Transverse colon (tissue), 4 donors: ENCODE data around the gene PIK3CB. TPM values are rescaled to one million over a fixed set of nuclear protein-coding genes. Genes with fewer than 3 reads are reported as not detected.
A peak's percentile ranks its signal among the peaks of the same experiment; 100 is the strongest.

Experiments
- DNase-seq: peaks from one replicate; pipeline ENCODE4 v3.0.0-alpha.2; 2019
- H3K27ac ChIP-seq, 4 donors: fragments of 200-600 bp; sonication (generic); 2 replicates each; pipeline ENCODE4 v1.5.1; 2016 to 2018; ENCODE audit warnings: inconsistent platforms in 4 of 4
- H3K27me3 ChIP-seq: fragments of 200-600 bp; sonication (generic); 2 replicates; pipeline ENCODE4 v1.5.1; 2017; ENCODE audit warnings: inconsistent platforms
- H3K36me3 ChIP-seq, 4 donors: fragments of 200-600 bp; sonication (generic); 2 replicates each; pipeline ENCODE4 v1.5.1; 2017 to 2019; ENCODE audit warnings: inconsistent platforms in 4 of 4
- H3K4me1 ChIP-seq, 4 donors: fragments of 200-600 bp; sonication (generic); 2 replicates each; pipeline ENCODE4 v1.5.1; 2017 to 2020; ENCODE audit warnings: inconsistent platforms in 4 of 4
- H3K4me3 ChIP-seq, 4 donors: fragments of 200-600 bp; sonication (generic); 1 replicate in 1 of 4; 2 replicates in 3 of 4; pipeline versions ENCODE4 v1.5.1 to v1.6.1; 2017 to 2019; ENCODE audit warnings: inconsistent platforms in 4 of 4
- H3K9me3 ChIP-seq, 2 donors: fragments of 200-600 bp; sonication (generic); 2 replicates each; pipeline ENCODE4 v1.5.1; 2017 to 2019; ENCODE audit warnings: inconsistent platforms in 2 of 2
- CTCF ChIP-seq, 5 experiments: fragments of 200-600 bp in 3 of 5; fragments of 450-650 bp in 2 of 5; sonication (generic) in 3 of 5; IDR thresholded peaks; 1 replicate in 2 of 5; 2 replicates in 3 of 5; pipeline ENCODE4 v1.5.1; 2016 to 2017; ENCODE audit warnings: antibody characterized with exemption in 5 of 5, inconsistent platforms in 3 of 5, mild to moderate bottlenecking in 2 of 5, moderate library complexity in 1 of 5
- EP300 ChIP-seq: sonication (generic); formaldehyde crosslinking; IDR thresholded peaks from one replicate; pipeline ENCODE4 v1.6.1; 2017; ENCODE audit warnings: antibody characterized with exemption, low read depth
- POLR2A ChIP-seq: fragments of 450-650 bp; IDR thresholded peaks from one replicate; pipeline ENCODE4 v1.6.1; 2016; ENCODE audit warnings: antibody characterized with exemption, mild to moderate bottlenecking, moderate library complexity
- POLR2AphosphoS5 ChIP-seq, 3 donors: sonication (generic); formaldehyde crosslinking; IDR thresholded peaks; one replicate each; pipeline ENCODE4 v1.6.1; 2016; ENCODE audit warnings: antibody characterized with exemption in 3 of 3
- WGBS, 2 donors: methylation state at CpG; one replicate each; pipeline ENCODE4 v1.1.5; 2018; ENCODE audit warnings: low coverage in 1 of 2; 5-methylcytosine and 5-hydroxymethylcytosine counted together
- in situ Hi-C, 4 donors: fragments of 200-750 bp; cut with MboI; loops; one replicate each; pipeline versions ENCODE4 v1.15.0 to v1.15.1; 2017; ENCODE audit warnings: low sequenced_read_pairs in 3 of 4, low pct_ligation_motif_present in 1 of 4, low pct_unique_long_range_greater_than_20kb in 1 of 4
- intact Hi-C: fragments of 100-400 bp; cut with DNase I; formaldehyde crosslinking; loops from one replicate; pipeline ENCODE4 v1.15.1; 2023; ENCODE audit warnings: low total_unique reads
- total RNA-seq, 4 donors: library from RNA; depleted of rRNA; stranded (reverse); fragments of >200 nt; gene quantifications; one replicate each; pipeline ENCODE4 v1.1.0, GENCODE V29; 2016

Gene PIK3CB
- total RNA-seq, 4 donors from 2014 or later = 52.4 to 98.4 (median 76.0) TPM

- no peak for DNase-seq
- no peaks in the 10 kb centered on the region for H3K27me3 ChIP-seq
- WGBS, 2 donors = 100% methylated on average over 2 of the region's 2 CpGs; no CpG with 5 or more reads in 1 of the 2 donors
- H3K4me1 ChIP-seq = peaks cover 5 to 21% (median 13%) of the 10 kb centered on the region in 4 donors
- H3K36me3 ChIP-seq = no peaks in the 10 kb centered on the region
- no peak for TF ChIP-seq CTCF (IDR thresholded peaks at IDR 0.05)
- no peak for TF ChIP-seq EP300
- TF ChIP-seq POLR2AphosphoS5 (IDR thresholded peaks at IDR 0.05) = no peak
- no peak for TF ChIP-seq POLR2A
- no peak overlapping the region for H3K4me3 ChIP-seq
- in situ Hi-C loops (no loop called here), intact Hi-C loops (no loop called here)
- no peak overlapping the region for H3K27ac ChIP-seq
- no peaks in the 10 kb centered on the region for H3K9me3 ChIP-seq
Observed at GRCh38 chr3:138778643-138779042, 56.1 kb downstream of the PIK3CB start.

- Histone ChIP-seq H3K36me3 (no peaks in the 10 kb centered on the region), H3K27ac (no peak overlapping the region), H3K4me1 (peaks cover 5 to 21% (median 13%) of the 10 kb centered on the region in 4 donors), H3K4me3 (no peak overlapping the region), H3K27me3 (no peaks in the 10 kb centered on the region), H3K9me3 (no peaks in the 10 kb centered on the region)
- in situ Hi-C loops (no loop called here), intact Hi-C loops (no loop called here)
- TF ChIP-seq EP300 (no peak), POLR2A (no peak), POLR2AphosphoS5 (IDR thresholded peaks at IDR 0.05) (no peak), CTCF (IDR thresholded peaks at IDR 0.05) (no peak)
- DNase-seq = no peak
- WGBS, 2 donors = 93 to 100% methylated on average over 1 to 2 of the region's 2 CpGs
Observed at GRCh38 chr3:138776961-138777360, 57.8 kb downstream of the PIK3CB start.

GRCh38 chr3:138775254-138775595, 59.5 kb downstream of the PIK3CB start:
- WGBS, 2 donors = 54 to 68% methylated on average over 3 to 4 of the region's 4 CpGs
- no peak for DNase-seq
- Histone ChIP-seq H3K27ac (peak overlapping the region; percentile 25 to 67 (median 59)), H3K4me3 (no peak overlapping the region), H3K36me3 (no peaks in the 10 kb centered on the region), H3K4me1 (peaks cover 5 to 21% (median 13%) of the 10 kb centered on the region in 4 donors), H3K9me3 (no peaks in the 10 kb centered on the region), H3K27me3 (no peaks in the 10 kb centered on the region)
- intact Hi-C loops (no loop called here), in situ Hi-C loops (no loop called here)
- no peak for TF ChIP-seq POLR2AphosphoS5 (IDR thresholded peaks at IDR 0.05)
- TF ChIP-seq CTCF (IDR thresholded peaks at IDR 0.05) = no peak
- TF ChIP-seq POLR2A = no peak
- no peak for TF ChIP-seq EP300

- Histone ChIP-seq H3K9me3 (no peaks in the 10 kb centered on the region), H3K27me3 (no peaks in the 10 kb centered on the region), H3K4me3 (no peak overlapping the region), H3K4me1 (peaks cover 5 to 21% (median 13%) of the 10 kb centered on the region in 4 donors), H3K36me3 (no peaks in the 10 kb centered on the region), H3K27ac (peak overlapping the region; percentile 25 to 67 (median 59))
- in situ Hi-C loops = no loop called here
- DNase-seq = peak; percentile 48
- TF ChIP-seq POLR2A (no peak), POLR2AphosphoS5 (IDR thresholded peaks at IDR 0.05) (peak in 2 of 3 donors; percentile 46 to 64), EP300 (no peak), CTCF (IDR thresholded peaks at IDR 0.05) (no peak)
- intact Hi-C loops = no loop called here
Observed at GRCh38 chr3:138774529-138775253, 60.0 kb downstream of the PIK3CB start.
